Mesothelial cell of epicardium (in vitro differentiated cells): ENCODE results near the gene DNAJB4. TPM values are rescaled to one million over a fixed set of nuclear protein-coding genes. Genes with fewer than 3 reads are reported as not detected.
"Not testable (repeated sequence)": the region's sequence is repeated elsewhere in the genome, so short reads cannot be mapped to it uniquely, and the experiment has no call there.

ENCODE experiments used
- DNase-seq, 2 experiments: peaks; one replicate each; pipeline ENCODE4 v3.0.0; 2021; ENCODE audit warnings: low spot score in 2 of 2; ENCODE audit not compliant: unreplicated experiment in 2 of 2
- H3K27ac Mint-ChIP-seq: 2 replicates; pipeline ENCODE4 v1.8.0; 2021; ENCODE audit warnings: mixed read lengths
- H3K27me3 Mint-ChIP-seq: 2 replicates; pipeline ENCODE4 v1.8.0; 2021; ENCODE audit warnings: low read depth, mixed read lengths
- H3K36me3 Mint-ChIP-seq: 2 replicates; pipeline ENCODE4 v1.8.0; 2021; ENCODE audit warnings: mixed read lengths
- H3K4me1 Mint-ChIP-seq: 2 replicates; pipeline ENCODE4 v1.8.0; 2021; ENCODE audit warnings: mixed read lengths
- H3K4me3 Mint-ChIP-seq: 2 replicates; pipeline ENCODE4 v1.8.0; 2021; ENCODE audit warnings: mild to moderate bottlenecking, moderate library complexity, mixed read lengths
- H3K9me3 Mint-ChIP-seq: 2 replicates; pipeline ENCODE4 v1.8.0; 2021; ENCODE audit warnings: mixed read lengths
- total RNA-seq: library from RNA; stranded (reverse); gene quantifications from 3 replicates; pipeline ENCODE4 v1.2.1, GENCODE V29; 2021
- TF ChIP-seq, protein P1 (sequence below): fragments of 200-600 bp; sonication (generic); IDR thresholded peaks from one replicate; pipeline ENCODE4 v1.5.0; 2021; ENCODE audit warnings: antibody characterized with exemption; ENCODE audit not compliant: unreplicated experiment

DNAJB4 gene
- total RNA-seq, 1 donor from 2014 or later = 48.0 TPM

DNA sequence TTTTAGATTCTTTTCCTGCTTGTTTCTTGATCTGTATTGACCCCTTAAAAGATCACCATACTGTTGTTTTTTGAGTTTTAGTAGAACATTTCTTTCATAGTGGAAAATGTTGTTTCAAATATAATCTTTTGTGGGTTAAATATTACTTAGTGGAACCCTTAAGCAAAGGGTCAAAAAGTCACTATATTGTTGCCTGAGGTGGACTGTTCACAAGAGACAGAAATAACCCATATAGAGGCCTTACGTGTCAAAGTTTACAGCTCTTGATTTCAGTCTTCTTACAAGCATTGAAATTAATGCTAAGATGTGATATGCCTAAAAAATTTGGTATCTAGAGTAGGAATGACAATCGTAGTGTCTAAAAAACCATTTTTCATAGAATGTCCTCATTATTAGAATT, 6.3 kb downstream of the DNAJB4 start:
- Mint-ChIP-seq H3K27ac (no peak overlapping the region), H3K4me1 (peaks cover 21% of the 10 kb centered on the region), H3K36me3 (peaks cover 15% of the 10 kb centered on the region), H3K4me3 (no peak overlapping the region), H3K9me3 (peaks cover 5% of the 10 kb centered on the region), H3K27me3 (no peaks in the 10 kb centered on the region)
- TF ChIP-seq, protein P1, sequence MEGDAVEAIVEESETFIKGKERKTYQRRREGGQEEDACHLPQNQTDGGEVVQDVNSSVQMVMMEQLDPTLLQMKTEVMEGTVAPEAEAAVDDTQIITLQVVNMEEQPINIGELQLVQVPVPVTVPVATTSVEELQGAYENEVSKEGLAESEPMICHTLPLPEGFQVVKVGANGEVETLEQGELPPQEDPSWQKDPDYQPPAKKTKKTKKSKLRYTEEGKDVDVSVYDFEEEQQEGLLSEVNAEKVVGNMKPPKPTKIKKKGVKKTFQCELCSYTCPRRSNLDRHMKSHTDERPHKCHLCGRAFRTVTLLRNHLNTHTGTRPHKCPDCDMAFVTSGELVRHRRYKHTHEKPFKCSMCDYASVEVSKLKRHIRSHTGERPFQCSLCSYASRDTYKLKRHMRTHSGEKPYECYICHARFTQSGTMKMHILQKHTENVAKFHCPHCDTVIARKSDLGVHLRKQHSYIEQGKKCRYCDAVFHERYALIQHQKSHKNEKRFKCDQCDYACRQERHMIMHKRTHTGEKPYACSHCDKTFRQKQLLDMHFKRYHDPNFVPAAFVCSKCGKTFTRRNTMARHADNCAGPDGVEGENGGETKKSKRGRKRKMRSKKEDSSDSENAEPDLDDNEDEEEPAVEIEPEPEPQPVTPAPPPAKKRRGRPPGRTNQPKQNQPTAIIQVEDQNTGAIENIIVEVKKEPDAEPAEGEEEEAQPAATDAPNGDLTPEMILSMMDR = no peak
- DNase-seq = no peak

DNA sequence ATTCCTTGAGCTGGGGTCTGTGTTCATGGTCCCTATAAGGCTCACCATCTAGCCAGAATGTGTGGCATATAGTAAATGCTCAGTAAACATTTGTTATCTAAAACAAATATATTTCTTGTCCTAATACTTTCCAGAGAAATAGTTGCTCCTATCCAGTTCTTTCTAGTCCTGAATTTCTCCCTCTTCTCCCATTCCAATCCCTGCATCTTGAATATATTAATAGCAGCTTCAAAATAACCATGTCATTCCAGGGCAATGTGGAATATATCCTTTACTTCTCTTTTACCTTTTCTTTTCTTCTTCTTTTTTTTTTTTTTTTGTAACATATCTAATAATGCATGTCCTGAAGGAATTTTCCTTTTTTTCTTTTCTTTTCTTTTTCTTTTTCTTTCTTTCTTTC, 10.4 kb downstream of the DNAJB4 start:
- TF ChIP-seq, protein P1 = no peak
- Mint-ChIP-seq H3K9me3 (peaks cover 5% of the 10 kb centered on the region), H3K36me3 (peaks cover 27% of the 10 kb centered on the region), H3K27ac (no peak overlapping the region), H3K4me3 (no peak overlapping the region), H3K4me1 (peaks cover 2% of the 10 kb centered on the region), H3K27me3 (no peaks in the 10 kb centered on the region)
- no peak for DNase-seq

- TF ChIP-seq, protein P1 = no peak
- peaks cover 20% of the 10 kb centered on the region for H3K36me3 Mint-ChIP-seq
- no peaks in the 10 kb centered on the region for H3K4me1 Mint-ChIP-seq
- peaks cover 5% of the 10 kb centered on the region for H3K9me3 Mint-ChIP-seq
- no peak overlapping the region for H3K27ac Mint-ChIP-seq
- DNase-seq = no peak
- H3K4me3 Mint-ChIP-seq = no peak overlapping the region
- H3K27me3 Mint-ChIP-seq = no peaks in the 10 kb centered on the region
Observed at GRCh38 chr1:78019024-78019423, 14.3 kb downstream of the DNAJB4 start.

- DNase-seq, H3K4me1 Mint-ChIP-seq, H3K4me3 Mint-ChIP-seq, H3K27me3 Mint-ChIP-seq, H3K27ac Mint-ChIP-seq, H3K9me3 Mint-ChIP-seq: not testable (repeated sequence)
- peaks cover 11% of the 10 kb centered on the region for H3K36me3 Mint-ChIP-seq
Observed at GRCh38 chr1:78021134-78021533, 16.4 kb downstream of the DNAJB4 start.

DNA sequence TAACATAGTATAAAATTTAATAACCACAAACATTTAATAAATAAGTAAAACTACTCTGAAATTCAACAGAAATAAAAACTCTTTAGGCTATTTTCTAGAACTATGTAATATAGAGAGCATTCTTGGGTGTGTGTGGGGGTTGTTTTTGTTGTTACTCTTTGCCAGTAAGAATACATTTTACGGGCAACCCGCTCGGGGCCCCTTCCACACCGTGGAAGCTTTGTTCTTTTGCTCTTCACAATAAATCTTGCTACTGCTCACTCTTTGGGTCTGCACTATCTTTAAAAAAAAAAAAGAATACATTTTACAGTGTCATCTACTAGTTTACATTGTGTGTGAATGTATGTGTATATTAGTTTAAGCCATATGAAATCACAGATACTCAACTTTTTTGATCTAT, 25.1 kb downstream of the DNAJB4 start:
- no peak overlapping the region for H3K27ac Mint-ChIP-seq
- H3K36me3 Mint-ChIP-seq = no peaks in the 10 kb centered on the region
- H3K27me3 Mint-ChIP-seq = no peaks in the 10 kb centered on the region
- peaks cover 4% of the 10 kb centered on the region for H3K9me3 Mint-ChIP-seq
- no peak overlapping the region for H3K4me3 Mint-ChIP-seq
- TF ChIP-seq, protein P1 = no peak
- peaks cover 2% of the 10 kb centered on the region for H3K4me1 Mint-ChIP-seq
- no peak for DNase-seq

- no peak overlapping the region for H3K27ac Mint-ChIP-seq
- H3K4me3 Mint-ChIP-seq = no peak overlapping the region
- TF ChIP-seq, protein P1 = no peak
- peaks cover 3% of the 10 kb centered on the region for H3K27me3 Mint-ChIP-seq
- no peak for DNase-seq
- peaks cover 2% of the 10 kb centered on the region for H3K4me1 Mint-ChIP-seq
- H3K36me3 Mint-ChIP-seq = no peaks in the 10 kb centered on the region
- no peaks in the 10 kb centered on the region for H3K9me3 Mint-ChIP-seq
Observed at GRCh38 chr1:78032996-78033796, 28.5 kb downstream of the DNAJB4 start.
